ENCODE data around the gene ATP2B3. TPM values are rescaled to one million over a fixed set of nuclear protein-coding genes. Genes with fewer than 3 reads are reported as not detected.

ATP2B3 gene
- total and polyA plus RNA-seq, 4 donors = 11.8 to 20.1 (median 16.6) TPM

DNA sequence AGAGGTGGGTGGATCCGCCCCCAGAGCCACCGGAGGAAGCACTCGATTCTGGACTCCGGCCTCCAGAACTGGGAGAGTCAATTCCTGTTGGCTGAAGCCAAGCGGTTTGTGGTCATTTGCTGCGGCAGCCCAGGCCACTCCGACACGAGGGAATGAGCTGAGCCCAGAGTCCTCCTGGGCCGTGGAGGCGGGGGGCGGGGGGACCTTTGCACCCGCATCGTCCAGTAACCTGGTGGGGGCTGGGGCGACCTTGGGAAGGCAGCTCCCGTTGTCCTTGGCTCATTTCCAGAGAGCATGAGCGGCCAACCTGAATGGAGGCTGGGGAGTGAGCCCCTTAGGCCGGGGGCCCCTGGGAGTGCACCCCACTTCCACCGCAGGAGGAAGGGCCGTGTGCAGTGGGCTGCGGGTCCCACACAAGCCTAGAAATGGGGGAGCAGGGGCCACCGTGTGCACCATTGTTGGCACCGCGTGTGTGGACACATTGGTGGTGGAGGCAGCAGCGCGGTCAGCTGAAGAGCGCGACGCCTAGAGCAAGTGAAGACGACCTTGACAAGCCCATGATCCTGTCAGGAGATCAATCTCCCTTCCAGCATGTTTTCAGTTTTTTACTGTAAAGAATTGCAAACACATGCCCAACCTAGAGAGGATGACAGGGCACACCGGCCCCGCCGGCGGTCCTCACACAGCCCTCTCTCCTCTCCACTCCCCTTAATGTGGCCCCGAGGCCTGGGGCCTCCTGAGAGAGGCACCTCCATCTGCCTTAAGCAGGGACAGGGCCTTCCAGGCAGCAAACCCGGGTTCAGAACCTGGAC lies 109.6 kb downstream of the ATP2B3 start:
- Histone ChIP-seq H3K4me3 (ENCODE audit: low read depth, low read length) (no peak overlapping the region), H3K4me1 (ENCODE audit: control insufficient read depth, insufficient read depth, low read length) (peaks cover 3% of the 10 kb centered on the region), H3K27ac (ENCODE audit: low read depth, low read length) (no peak overlapping the region), H3K9me3 (ENCODE audit: control insufficient read depth, insufficient read depth, low read length) (no peaks in the 10 kb centered on the region), H3K27me3 (ENCODE audit: control insufficient read depth, insufficient read depth, low read length) (no peaks in the 10 kb centered on the region), H3K36me3 (ENCODE audit: control insufficient read depth, insufficient read depth, low read length) (no peaks in the 10 kb centered on the region)
- DNase-seq (ENCODE audit: low read depth in 4 of 6, low spot score in 6 of 6) = no peak
- WGBS (ENCODE audit: insufficient coverage) = 75% methylated on average over 30 of the region's 35 CpGs

DNA sequence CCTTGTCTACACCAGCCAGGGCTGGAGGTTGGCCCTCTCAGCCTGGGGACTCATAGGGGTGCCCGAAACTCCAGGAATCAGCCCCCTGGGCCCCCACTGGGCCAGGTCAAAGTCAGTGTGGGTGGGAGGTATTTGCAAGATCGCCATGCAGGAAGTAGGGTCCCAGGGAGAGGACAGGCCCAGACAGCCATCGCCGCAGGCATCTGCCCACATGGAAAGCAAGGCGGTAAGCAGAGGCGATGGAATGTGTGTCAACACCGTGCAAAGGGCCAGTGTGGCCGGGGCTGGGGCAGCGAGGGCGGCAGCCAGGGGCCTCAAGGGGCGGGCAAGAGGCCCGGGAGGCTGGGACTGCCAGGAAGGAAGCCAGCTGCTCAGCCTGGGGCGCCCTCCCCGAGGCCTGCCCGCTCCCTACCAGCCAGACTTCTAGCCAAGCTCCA lies 110.3 kb downstream of the ATP2B3 start:
- Histone ChIP-seq H3K9me3 (ENCODE audit: control insufficient read depth, insufficient read depth, low read length) (peaks cover 2% of the 10 kb centered on the region), H3K4me3 (ENCODE audit: low read depth, low read length) (no peak overlapping the region), H3K27me3 (ENCODE audit: control insufficient read depth, insufficient read depth, low read length) (no peaks in the 10 kb centered on the region), H3K36me3 (ENCODE audit: control insufficient read depth, insufficient read depth, low read length) (no peaks in the 10 kb centered on the region), H3K4me1 (ENCODE audit: control insufficient read depth, insufficient read depth, low read length) (peaks cover 3% of the 10 kb centered on the region), H3K27ac (ENCODE audit: low read depth, low read length) (no peak overlapping the region)
- no peak for DNase-seq (ENCODE audit: low read depth in 4 of 6, low spot score in 6 of 6)
- WGBS (ENCODE audit: insufficient coverage) = 66% methylated on average over 15 of the region's 15 CpGs

DNA sequence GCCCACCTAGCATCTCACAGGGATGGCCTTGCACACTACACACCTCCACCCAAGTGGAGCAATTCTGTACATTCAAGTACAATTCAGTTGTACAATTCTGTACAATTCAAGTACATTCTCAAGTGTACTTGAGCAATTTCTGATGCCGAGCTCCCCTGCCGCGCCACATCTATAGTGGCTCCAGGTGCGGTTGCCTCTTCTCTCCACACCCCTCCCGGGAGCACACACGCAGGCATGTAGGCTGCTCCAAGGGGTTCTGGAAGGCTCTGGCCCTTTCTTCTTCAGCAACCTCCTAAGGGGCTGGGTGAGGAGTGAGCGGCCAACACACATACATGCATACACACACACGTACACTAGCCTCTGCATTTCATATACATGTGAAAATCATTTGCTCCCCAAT lies 110.7 kb downstream of the ATP2B3 start:
- no peak overlapping the region for H3K27ac ChIP-seq (ENCODE audit: low read depth, low read length)
- H3K4me3 ChIP-seq (ENCODE audit: low read depth, low read length) = no peak overlapping the region
- peaks cover 2% of the 10 kb centered on the region for H3K9me3 ChIP-seq (ENCODE audit: control insufficient read depth, insufficient read depth, low read length)
- no peaks in the 10 kb centered on the region for H3K27me3 ChIP-seq (ENCODE audit: control insufficient read depth, insufficient read depth, low read length)
- H3K36me3 ChIP-seq (ENCODE audit: control insufficient read depth, insufficient read depth, low read length) = no peaks in the 10 kb centered on the region
- no peak for DNase-seq (ENCODE audit: low read depth in 4 of 6, low spot score in 6 of 6)
- peaks cover 3% of the 10 kb centered on the region for H3K4me1 ChIP-seq (ENCODE audit: control insufficient read depth, insufficient read depth, low read length)
- WGBS (ENCODE audit: insufficient coverage) = 84% methylated on average over 6 of the region's 8 CpGs

DNA sequence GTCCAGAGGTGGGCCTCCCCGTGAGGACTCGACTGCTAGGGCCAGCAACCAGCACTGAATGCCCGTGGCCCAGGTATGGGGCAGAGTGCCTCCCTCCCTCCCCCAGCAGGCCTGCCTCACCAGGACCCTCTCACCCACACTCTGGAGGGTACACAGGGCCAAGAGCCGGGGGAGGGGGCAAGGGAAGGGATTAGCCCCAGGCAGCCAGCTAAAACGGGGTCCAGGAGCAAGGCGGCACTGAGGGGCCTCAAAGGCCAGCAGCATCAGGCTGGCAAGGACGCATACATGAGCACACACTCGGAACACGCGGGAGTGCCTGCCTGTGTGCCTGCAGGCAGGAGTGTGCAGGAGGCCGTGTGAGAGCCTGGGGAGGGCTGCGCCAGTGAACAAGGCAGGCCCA lies 111.2 kb downstream of the ATP2B3 start:
- no peak for DNase-seq (ENCODE audit: low read depth in 4 of 6, low spot score in 6 of 6)
- no peak overlapping the region for H3K27ac ChIP-seq (ENCODE audit: low read depth, low read length)
- WGBS (ENCODE audit: insufficient coverage) = 76% methylated on average over 10 of the region's 12 CpGs
- H3K4me3 ChIP-seq (ENCODE audit: low read depth, low read length) = no peak overlapping the region
- peaks cover 3% of the 10 kb centered on the region for H3K4me1 ChIP-seq (ENCODE audit: control insufficient read depth, insufficient read depth, low read length)
- no peaks in the 10 kb centered on the region for H3K36me3 ChIP-seq (ENCODE audit: control insufficient read depth, insufficient read depth, low read length)
- H3K27me3 ChIP-seq (ENCODE audit: control insufficient read depth, insufficient read depth, low read length) = no peaks in the 10 kb centered on the region
- H3K9me3 ChIP-seq (ENCODE audit: control insufficient read depth, insufficient read depth, low read length) = peaks cover 2% of the 10 kb centered on the region

DNA sequence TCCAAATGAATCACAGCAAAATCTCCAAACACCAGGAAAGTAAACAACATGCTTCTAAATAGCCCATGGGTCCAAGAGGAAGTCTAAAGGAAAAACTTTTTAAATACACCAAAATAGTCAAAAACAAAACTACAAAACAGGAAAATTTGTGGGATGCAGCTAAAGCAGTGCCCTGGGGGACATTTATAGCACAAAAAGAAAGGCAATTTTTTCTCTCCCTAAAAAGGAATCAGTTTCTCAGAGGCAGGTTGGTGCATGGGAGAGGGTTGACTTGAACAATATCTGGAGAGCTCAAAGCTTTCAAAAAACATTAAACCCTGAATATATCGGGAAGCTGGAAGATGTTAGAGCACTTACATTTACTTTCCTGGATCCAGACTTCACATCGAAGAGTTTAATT lies 113.9 kb downstream of the ATP2B3 start:
- WGBS (ENCODE audit: insufficient coverage) = 83% methylated on average over 2 of the region's 2 CpGs
- Histone ChIP-seq H3K9me3 (ENCODE audit: control insufficient read depth, insufficient read depth, low read length) (peaks cover 2% of the 10 kb centered on the region), H3K27ac (ENCODE audit: low read depth, low read length) (no peak overlapping the region), H3K36me3 (ENCODE audit: control insufficient read depth, insufficient read depth, low read length) (no peaks in the 10 kb centered on the region), H3K27me3 (ENCODE audit: control insufficient read depth, insufficient read depth, low read length) (no peaks in the 10 kb centered on the region), H3K4me1 (ENCODE audit: control insufficient read depth, insufficient read depth, low read length) (peaks cover 3% of the 10 kb centered on the region), H3K4me3 (ENCODE audit: low read depth, low read length) (no peak overlapping the region)
- DNase-seq (ENCODE audit: low read depth in 4 of 6, low spot score in 6 of 6) = no peak

DNA sequence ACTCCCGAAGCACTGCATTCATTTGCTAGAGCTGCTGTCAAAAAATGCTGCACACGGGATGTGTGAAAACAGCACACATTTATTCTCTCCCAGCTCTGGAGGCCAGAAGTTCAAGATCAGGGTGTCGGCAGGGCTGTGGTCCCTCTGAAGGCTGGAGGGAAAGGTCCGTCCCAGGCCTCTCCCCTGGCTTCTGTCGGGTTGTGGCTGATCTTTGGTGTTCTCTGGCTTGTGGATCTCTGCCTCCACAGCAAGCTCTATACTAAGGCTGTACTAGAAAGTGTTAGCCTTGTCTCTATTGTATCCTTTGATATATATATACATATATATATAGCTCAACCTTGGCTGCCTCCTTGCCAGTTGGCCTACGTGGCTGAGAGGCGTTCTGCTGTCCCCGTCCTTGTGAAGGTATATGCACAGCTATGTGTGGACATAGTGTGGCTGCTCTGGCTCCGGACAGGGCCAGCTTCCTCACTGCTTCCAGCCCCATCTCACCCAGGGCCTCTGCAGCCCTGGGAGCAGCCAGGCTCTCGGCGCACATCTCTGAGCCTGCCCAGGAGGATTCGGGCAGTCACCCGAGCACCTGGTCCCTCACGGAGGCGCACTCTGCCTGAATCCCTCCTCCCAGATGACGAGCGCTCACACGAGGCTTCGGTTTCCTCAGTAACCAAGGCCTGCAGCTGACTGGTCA lies 114.6 kb downstream of the ATP2B3 start:
- DNase-seq (ENCODE audit: low read depth in 4 of 6, low spot score in 6 of 6) = no peak
- peaks cover 3% of the 10 kb centered on the region for H3K4me1 ChIP-seq (ENCODE audit: control insufficient read depth, insufficient read depth, low read length)
- peaks cover 2% of the 10 kb centered on the region for H3K9me3 ChIP-seq (ENCODE audit: control insufficient read depth, insufficient read depth, low read length)
- H3K27ac ChIP-seq (ENCODE audit: low read depth, low read length) = no peak overlapping the region
- 78% methylated on average over 13 of the region's 19 CpGs for WGBS (ENCODE audit: insufficient coverage)
- no peak overlapping the region for H3K4me3 ChIP-seq (ENCODE audit: low read depth, low read length)
- no peaks in the 10 kb centered on the region for H3K36me3 ChIP-seq (ENCODE audit: control insufficient read depth, insufficient read depth, low read length)
- H3K27me3 ChIP-seq (ENCODE audit: control insufficient read depth, insufficient read depth, low read length) = no peaks in the 10 kb centered on the region

Other genes with a start within 250 kb of the ATP2B3 start
- gene PNMA6F, start 195.9 kb upstream of the ATP2B3 start, total RNA-seq = 1 to 10 TPM; 1.4 to 3.7 TPM
- 1 to 10 TPM; 7.4 to 8.9 TPM for gene PNMA6F, start 195.9 kb upstream of the ATP2B3 start, polyA plus RNA-seq (ENCODE audit: insufficient read length in 2 of 2)
- 10 to 100 TPM; 13.7 to 14.1 TPM for gene ZNF275, start 183.5 kb upstream of the ATP2B3 start, total RNA-seq
- 10 to 100 TPM; 22.8 to 26.2 TPM for gene ZNF275, start 183.5 kb upstream of the ATP2B3 start, polyA plus RNA-seq (ENCODE audit: insufficient read length in 2 of 2)
- not detected for gene PNMA6E, start 116.3 kb upstream of the ATP2B3 start, total RNA-seq
- gene PNMA6E, start 116.3 kb upstream of the ATP2B3 start, polyA plus RNA-seq (ENCODE audit: insufficient read length in 2 of 2) = not detected
- 1 to 10 TPM; 1.6 to 1.8 TPM for gene ZFP92, start 106.2 kb upstream of the ATP2B3 start, total RNA-seq
- 1 to 10 TPM; 2.6 to 2.7 TPM for gene ZFP92, start 106.2 kb upstream of the ATP2B3 start, polyA plus RNA-seq (ENCODE audit: insufficient read length in 2 of 2)
- gene TREX2, start 71.6 kb upstream of the ATP2B3 start, total RNA-seq = under 1 TPM in 1 of 2 donors, not detected in 1; 0.77 TPM
- gene TREX2, start 71.6 kb upstream of the ATP2B3 start, polyA plus RNA-seq (ENCODE audit: insufficient read length in 2 of 2) = under 1 TPM; 0.41 to 0.50 TPM
- 10 to 100 TPM; 11.6 to 36.2 TPM for gene HAUS7, start 47.1 kb upstream of the ATP2B3 start, total RNA-seq
- gene HAUS7, start 47.1 kb upstream of the ATP2B3 start, polyA plus RNA-seq (ENCODE audit: insufficient read length in 2 of 2) = 10 to 100 TPM; 20.3 to 33.4 TPM
- 10 to 100 TPM; 40.2 to 68.0 TPM for gene BGN, start 22.7 kb upstream of the ATP2B3 start, total RNA-seq
- gene BGN, start 22.7 kb upstream of the ATP2B3 start, polyA plus RNA-seq (ENCODE audit: insufficient read length in 2 of 2) = 100 to 1,000 TPM in 1 of 2 donors, 10 to 100 TPM in 1; 98.9 to 136 TPM
- 10 to 100 TPM; 14.8 to 19.8 TPM for gene CCNQ, start 81.5 kb downstream of the ATP2B3 start, total RNA-seq
- gene CCNQ, start 81.5 kb downstream of the ATP2B3 start, polyA plus RNA-seq (ENCODE audit: insufficient read length in 2 of 2) = 10 to 100 TPM; 28.7 to 29.3 TPM
- gene DUSP9, start 129.6 kb downstream of the ATP2B3 start, total RNA-seq = under 1 TPM; 0.55 to 0.79 TPM
- 1 to 10 TPM; 2.1 to 3.1 TPM for gene DUSP9, start 129.6 kb downstream of the ATP2B3 start, polyA plus RNA-seq (ENCODE audit: insufficient read length in 2 of 2)
- gene PNCK, start 156.2 kb downstream of the ATP2B3 start, total RNA-seq = 10 to 100 TPM; 24.2 to 38.6 TPM
- gene PNCK, start 156.2 kb downstream of the ATP2B3 start, polyA plus RNA-seq (ENCODE audit: insufficient read length in 2 of 2) = 100 to 1,000 TPM; 131 to 142 TPM
- gene SLC6A8, start 170.3 kb downstream of the ATP2B3 start, total RNA-seq = 10 to 100 TPM; 22.3 to 22.5 TPM
- 10 to 100 TPM; 72.5 to 77.0 TPM for gene SLC6A8, start 170.3 kb downstream of the ATP2B3 start, polyA plus RNA-seq (ENCODE audit: insufficient read length in 2 of 2)
- gene BCAP31, start 206.7 kb downstream of the ATP2B3 start, total RNA-seq = 100 to 1,000 TPM; 106 to 121 TPM
- 100 to 1,000 TPM; 166 to 173 TPM for gene BCAP31, start 206.7 kb downstream of the ATP2B3 start, polyA plus RNA-seq (ENCODE audit: insufficient read length in 2 of 2)
- gene ABCD1, start 207.2 kb downstream of the ATP2B3 start, total RNA-seq = 1 to 10 TPM; 4.1 to 7.7 TPM
- gene ABCD1, start 207.2 kb downstream of the ATP2B3 start, polyA plus RNA-seq (ENCODE audit: insufficient read length in 2 of 2) = 10 to 100 TPM in 1 of 2 donors, 1 to 10 TPM in 1; 9.4 to 10.6 TPM
- gene PLXNB3, start 246.6 kb downstream of the ATP2B3 start, total RNA-seq = 10 to 100 TPM; 14.6 to 21.7 TPM
- 100 to 1,000 TPM; 132 to 136 TPM for gene PLXNB3, start 246.6 kb downstream of the ATP2B3 start, polyA plus RNA-seq (ENCODE audit: insufficient read length in 2 of 2)